ENCODE results near the gene S100A7. TPM values are rescaled to one million over a fixed set of nuclear protein-coding genes. Genes with fewer than 3 reads are reported as not detected.
"Not testable (repeated sequence)": the region's sequence is repeated elsewhere in the genome, so short reads cannot be mapped to it uniquely, and the experiment has no call there.

Gene S100A7
- total RNA-seq, 1 experiment from 2014 or later = not detected

- H3K4me3 Mint-ChIP-seq (ENCODE audit: unreplicated experiment) = no peak overlapping the region
- Histone ChIP-seq H3K4me1 (no peaks in the 10 kb centered on the region), H3K27me3 (replicated peaks; ENCODE audit: control insufficient read depth, insufficient read depth, low read length) (no peaks in the 10 kb centered on the region; the same call in 1 of the 2 replicates), H3K9me3 (peaks cover 15% of the 10 kb centered on the region), H3K36me3 (ENCODE audit: control insufficient read depth, insufficient read depth, low read length) (no peaks in the 10 kb centered on the region), H3K4me3 (ENCODE audit: low read depth, low read length) (no peak overlapping the region)
- ChIA-PET CTCF (interaction anchor here (0.6 to 0.7 kb wide), 3 partner anchors 210 to 578 kb away, joined by 3 to 6 read pairs (median 4); no protein-coding TSS in a partner anchor), POLR2A (no interaction called here)
- H3K27me3 Mint-ChIP-seq (ENCODE audit: insufficient read depth, unreplicated experiment) = peaks cover 11% of the 10 kb centered on the region
- intact Hi-C loops (cut with micrococcal nuclease; ENCODE audit: unreplicated experiment) = no loop called here
- no peaks in the 10 kb centered on the region for H3K36me3 Mint-ChIP-seq (ENCODE audit: insufficient read depth, unreplicated experiment)
- H3K27ac Mint-ChIP-seq (ENCODE audit: unreplicated experiment) = no peak overlapping the region
- peaks cover 25% of the 10 kb centered on the region for H3K9me3 Mint-ChIP-seq (ENCODE audit: unreplicated experiment)
- H3K4me1 Mint-ChIP-seq (ENCODE audit: low read depth, unreplicated experiment) = no peaks in the 10 kb centered on the region
- no peak for TF ChIP-seq CTCF (IDR thresholded peaks at IDR 0.05; ENCODE audit: insufficient read depth in 1 of 2, low read depth in 1 of 2, low read length in 1 of 2, severe bottlenecking in 1 of 2, unreplicated experiment in 1 of 2)
- no TSS peak for BruUV-seq (replicated peaks)
- DNase-seq = no peak
These were observed 6.5 kb upstream of the S100A7 start for GRCh38 chr1:153466908-153467307.

DNA sequence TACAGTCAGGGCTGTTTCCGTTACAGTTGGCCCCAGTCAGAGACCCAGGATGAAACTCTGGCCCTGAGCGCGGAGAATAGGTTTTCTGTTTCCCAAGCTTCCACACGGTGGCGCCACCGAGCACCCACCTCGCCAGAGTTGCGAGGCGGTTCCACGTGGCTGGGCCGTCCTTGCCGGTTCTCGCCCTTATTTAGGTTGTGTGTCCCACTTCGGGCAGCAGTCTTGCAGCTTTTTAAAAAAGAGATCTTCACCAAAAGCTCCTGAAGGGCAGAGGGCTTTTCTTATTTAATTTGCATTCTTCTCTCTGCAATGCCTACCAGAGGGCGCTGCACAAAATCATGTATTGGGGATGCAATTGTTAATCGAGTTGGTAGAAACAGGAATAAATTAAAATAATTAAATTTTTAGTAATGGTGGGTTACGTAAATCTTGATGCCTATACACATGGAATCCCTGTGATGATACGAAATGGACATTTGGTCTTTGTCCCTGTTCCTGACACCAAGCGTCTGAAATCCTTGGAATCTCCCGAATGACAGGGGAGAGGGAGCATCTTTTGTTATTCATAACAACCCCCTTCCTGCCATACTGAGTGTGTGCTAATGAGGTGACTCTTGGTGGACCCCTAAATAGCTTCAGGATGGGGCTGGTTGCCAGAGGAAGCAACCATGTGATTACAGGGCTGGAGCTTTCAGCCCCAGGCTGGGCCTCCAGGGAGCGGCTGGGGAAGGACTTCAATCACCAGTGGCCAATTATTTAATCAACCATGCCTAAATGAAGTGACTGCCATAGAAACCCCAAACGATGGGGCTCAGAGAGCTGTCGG lies 5.6 kb upstream of the S100A7 start:
- Mint-ChIP-seq H3K36me3 (ENCODE audit: insufficient read depth, unreplicated experiment) (no peaks in the 10 kb centered on the region), H3K9me3 (ENCODE audit: unreplicated experiment) (peaks cover 19% of the 10 kb centered on the region), H3K27ac (ENCODE audit: unreplicated experiment) (no peak overlapping the region), H3K4me3 (ENCODE audit: unreplicated experiment) (no peak overlapping the region), H3K27me3 (ENCODE audit: insufficient read depth, unreplicated experiment) (peaks cover 11% of the 10 kb centered on the region), H3K4me1 (ENCODE audit: low read depth, unreplicated experiment) (no peaks in the 10 kb centered on the region)
- H3K36me3 ChIP-seq (ENCODE audit: control insufficient read depth, insufficient read depth, low read length) = no peaks in the 10 kb centered on the region
- no TSS peak for BruUV-seq (replicated peaks)
- peak in 1 of 2 experiments; percentile 50 for DNase-seq
- CTCF ChIA-PET = interaction anchor here (0.6 to 1.0 kb wide), 3 partner anchors 30 to 337 kb away, joined by 4 to 7 read pairs (median 5); no protein-coding TSS in a partner anchor
- no peaks in the 10 kb centered on the region; the same call in 1 of the 2 replicates for H3K27me3 ChIP-seq (replicated peaks; ENCODE audit: control insufficient read depth, insufficient read depth, low read length)
- H3K9me3 ChIP-seq = peaks cover 8% of the 10 kb centered on the region
- POLR2A ChIA-PET = no interaction called here
- TF ChIP-seq CTCF (IDR thresholded peaks at IDR 0.05; ENCODE audit: insufficient read depth in 1 of 2, low read depth in 1 of 2, low read length in 1 of 2, severe bottlenecking in 1 of 2, unreplicated experiment in 1 of 2) = peak; percentile 51 to 54
- intact Hi-C loops (cut with micrococcal nuclease; ENCODE audit: unreplicated experiment) = loop anchor here (1.0 kb wide), 1 partner anchor 29 kb away; no protein-coding TSS in a partner anchor
- H3K4me3 ChIP-seq (ENCODE audit: low read depth, low read length) = no peak overlapping the region
- no peaks in the 10 kb centered on the region for H3K4me1 ChIP-seq

DNA sequence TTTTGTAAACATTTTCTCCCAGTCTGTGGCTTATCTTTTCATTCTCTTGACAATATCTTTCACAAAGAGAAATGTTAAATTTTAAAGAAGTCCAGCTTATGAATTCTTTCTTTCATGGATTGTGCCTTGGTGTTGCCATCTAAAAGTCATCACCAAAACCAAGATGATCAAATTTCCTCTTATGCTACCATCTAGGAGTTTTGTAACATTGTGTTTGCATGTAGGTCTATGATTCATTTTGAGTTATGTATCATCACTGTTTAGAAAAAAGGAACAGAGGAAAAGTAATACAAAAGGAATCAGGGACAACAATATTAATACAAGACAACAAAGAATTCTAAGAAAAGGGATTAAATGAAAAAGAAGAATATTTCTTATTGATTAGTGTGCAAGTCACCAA lies 2.3 kb upstream of the S100A7 start:
- H3K4me3 ChIP-seq (ENCODE audit: low read depth, low read length); intact Hi-C loops (cut with micrococcal nuclease; ENCODE audit: unreplicated experiment); H3K4me1 ChIP-seq; POLR2A ChIA-PET; H3K27ac Mint-ChIP-seq (ENCODE audit: unreplicated experiment); H3K4me3 Mint-ChIP-seq (ENCODE audit: unreplicated experiment); H3K9me3 ChIP-seq; H3K36me3 Mint-ChIP-seq (ENCODE audit: insufficient read depth, unreplicated experiment); DNase-seq; H3K4me1 Mint-ChIP-seq (ENCODE audit: low read depth, unreplicated experiment); H3K9me3 Mint-ChIP-seq (ENCODE audit: unreplicated experiment); H3K27me3 ChIP-seq (replicated peaks; ENCODE audit: control insufficient read depth, insufficient read depth, low read length); H3K36me3 ChIP-seq (ENCODE audit: control insufficient read depth, insufficient read depth, low read length); CTCF ChIA-PET; BruUV-seq (replicated peaks): not testable (repeated sequence)
- peaks cover 15% of the 10 kb centered on the region for H3K27me3 Mint-ChIP-seq (ENCODE audit: insufficient read depth, unreplicated experiment)

Data from Caco-2 (cell line).